ENCODE measurements around the gene CA6.
"Not testable (repeated sequence)": the region's sequence is repeated elsewhere in the genome, so short reads cannot be mapped to it uniquely, and the experiment has no call there.

CA6 gene

DNA sequence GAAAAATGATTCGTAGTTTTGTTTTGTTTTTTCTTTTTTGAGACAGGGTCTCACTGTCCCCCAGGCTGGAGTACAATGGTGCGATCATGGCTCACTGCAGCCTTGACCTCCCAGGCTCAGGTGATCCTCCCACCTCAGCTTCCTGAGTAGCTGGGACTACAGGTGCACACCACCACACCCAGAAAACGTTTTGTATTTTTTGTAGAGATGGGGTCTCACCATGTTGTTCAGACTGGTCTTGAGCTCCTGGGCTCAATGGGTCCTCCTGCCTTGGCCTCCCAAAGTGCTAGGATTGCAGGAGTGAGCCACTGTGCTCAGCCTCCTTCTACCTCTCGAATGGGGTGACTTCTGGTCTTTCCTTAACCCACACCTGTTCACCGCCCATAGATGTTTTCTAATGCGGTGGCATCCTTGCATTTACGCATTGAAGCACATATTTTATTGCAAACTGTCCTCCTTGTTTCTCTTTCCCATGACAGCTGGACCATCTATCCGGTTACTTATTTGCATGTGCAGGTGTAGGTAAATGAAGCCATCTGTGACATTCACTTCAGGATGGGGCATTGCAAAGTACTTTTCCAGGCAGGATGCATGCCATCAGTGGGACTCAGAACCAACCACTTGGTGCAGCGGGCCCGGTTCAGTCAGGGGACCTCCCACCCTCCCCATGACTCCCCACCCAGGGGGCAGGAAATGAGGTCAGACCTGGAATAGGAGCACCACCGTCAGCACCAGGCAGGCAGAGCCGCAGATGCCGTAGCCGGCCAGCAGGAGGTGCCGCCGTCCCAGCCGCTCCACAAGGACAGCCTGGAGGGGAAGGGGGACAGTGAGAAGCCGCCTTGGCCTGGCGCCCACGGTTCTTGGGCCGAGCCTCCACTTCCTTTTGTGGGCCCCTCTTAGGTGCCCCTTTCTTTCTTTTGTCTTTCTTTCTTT lies 64.0 kb downstream of the CA6 start:
- peak; percentile 58 for DNase-seq (ENCODE audit: insufficient read length, low spot score)

DNA sequence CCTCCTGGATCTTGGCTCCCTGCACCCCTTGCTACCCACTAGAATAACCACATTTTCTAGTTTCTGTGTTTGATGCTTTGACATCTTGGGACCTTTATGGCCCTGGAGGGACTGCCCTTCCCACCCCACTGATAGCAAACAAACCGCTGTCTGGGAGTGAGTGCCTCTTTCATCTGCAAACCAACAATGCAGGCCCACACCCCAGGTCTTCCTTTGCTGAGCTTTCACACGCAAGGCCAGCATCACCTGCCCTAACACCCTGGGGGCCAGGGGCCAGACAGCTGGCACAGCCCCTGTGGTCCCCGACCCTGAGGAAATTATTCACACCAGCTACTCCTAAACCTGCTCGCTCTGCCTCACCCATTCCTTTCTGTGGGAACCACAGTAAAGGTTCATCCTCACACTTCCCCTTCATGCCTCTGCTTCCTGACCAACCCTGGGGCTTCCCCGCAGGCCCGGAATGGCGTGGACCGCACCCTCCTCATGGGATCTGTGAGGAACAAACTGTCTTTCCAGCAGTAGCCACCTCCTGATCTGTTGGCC lies 65.2 kb downstream of the CA6 start:
- no peak for TF ChIP-seq POLR2AphosphoS5 (IDR thresholded peaks at IDR 0.05; ENCODE audit: low read depth, low read length)
- TF ChIP-seq TAF1 (IDR thresholded peaks at IDR 0.05; ENCODE audit: low read depth, low read length), result no peak
- TF ChIP-seq POLR2A (IDR thresholded peaks at IDR 0.05; ENCODE audit: low read depth, low read length), result no peak
- TF ChIP-seq PAX5 (IDR thresholded peaks at IDR 0.05; ENCODE audit: insufficient read depth, low read length, severe bottlenecking), result no peak
- no peak for TF ChIP-seq POU2F2 (IDR thresholded peaks at IDR 0.05; ENCODE audit: low read depth, low read length)
- peak; percentile 42; the same call in 1 of the 2 replicates for TF ChIP-seq SPI1 (IDR thresholded peaks at IDR 0.05; ENCODE audit: low read depth, low read length)
- FAIRE-seq, result peak; percentile 59
- no peak for DNase-seq (ENCODE audit: insufficient read length, low spot score)

More for the DNA sequence above, 64.0 kb downstream of the CA6 start:
- TF ChIP-seq POLR2A (IDR thresholded peaks at IDR 0.05; ENCODE audit: low read depth, low read length) (peak; percentile 87), SPI1 (IDR thresholded peaks at IDR 0.05; ENCODE audit: low read depth, low read length) (no peak), PAX5 (IDR thresholded peaks at IDR 0.05; ENCODE audit: insufficient read depth, low read length, severe bottlenecking) (no peak), POLR2AphosphoS5 (IDR thresholded peaks at IDR 0.05; ENCODE audit: low read depth, low read length) (peak; percentile 82; the same call in 1 of the 2 replicates), POU2F2 (IDR thresholded peaks at IDR 0.05; ENCODE audit: low read depth, low read length) (peak; percentile 38; the same call in 1 of the 2 replicates), TAF1 (IDR thresholded peaks at IDR 0.05; ENCODE audit: low read depth, low read length) (no peak)
- FAIRE-seq, result peak; percentile 76

DNA sequence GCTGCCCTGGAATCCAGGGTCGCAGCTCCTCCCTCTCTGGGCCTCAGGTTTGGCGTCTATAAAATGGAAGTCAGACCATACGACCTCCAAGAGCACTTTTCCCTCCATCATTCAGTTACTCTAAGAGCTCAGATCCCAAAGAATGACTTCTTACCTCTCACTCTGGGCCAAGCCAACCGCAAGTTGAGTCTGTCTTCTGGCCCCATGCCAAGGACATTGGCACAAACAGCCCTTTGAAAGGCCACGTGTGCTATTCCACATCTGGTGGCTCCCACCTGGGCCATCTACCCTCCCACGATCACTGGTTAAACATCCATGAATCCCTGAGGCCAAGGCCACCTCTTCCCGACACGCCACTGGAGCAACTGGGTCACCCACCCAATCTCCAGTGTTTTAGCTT lies 68.2 kb downstream of the CA6 start:
- TF ChIP-seq POU2F2 (IDR thresholded peaks at IDR 0.05; ENCODE audit: low read depth, low read length), result no peak
- TF ChIP-seq POLR2A (IDR thresholded peaks at IDR 0.05; ENCODE audit: low read depth, low read length), result no peak
- no peak for TF ChIP-seq SPI1 (IDR thresholded peaks at IDR 0.05; ENCODE audit: low read depth, low read length)
- no peak for TF ChIP-seq POLR2AphosphoS5 (IDR thresholded peaks at IDR 0.05; ENCODE audit: low read depth, low read length)
- FAIRE-seq (no peak), DNase-seq (ENCODE audit: insufficient read length, low spot score) (no peak)

DNA sequence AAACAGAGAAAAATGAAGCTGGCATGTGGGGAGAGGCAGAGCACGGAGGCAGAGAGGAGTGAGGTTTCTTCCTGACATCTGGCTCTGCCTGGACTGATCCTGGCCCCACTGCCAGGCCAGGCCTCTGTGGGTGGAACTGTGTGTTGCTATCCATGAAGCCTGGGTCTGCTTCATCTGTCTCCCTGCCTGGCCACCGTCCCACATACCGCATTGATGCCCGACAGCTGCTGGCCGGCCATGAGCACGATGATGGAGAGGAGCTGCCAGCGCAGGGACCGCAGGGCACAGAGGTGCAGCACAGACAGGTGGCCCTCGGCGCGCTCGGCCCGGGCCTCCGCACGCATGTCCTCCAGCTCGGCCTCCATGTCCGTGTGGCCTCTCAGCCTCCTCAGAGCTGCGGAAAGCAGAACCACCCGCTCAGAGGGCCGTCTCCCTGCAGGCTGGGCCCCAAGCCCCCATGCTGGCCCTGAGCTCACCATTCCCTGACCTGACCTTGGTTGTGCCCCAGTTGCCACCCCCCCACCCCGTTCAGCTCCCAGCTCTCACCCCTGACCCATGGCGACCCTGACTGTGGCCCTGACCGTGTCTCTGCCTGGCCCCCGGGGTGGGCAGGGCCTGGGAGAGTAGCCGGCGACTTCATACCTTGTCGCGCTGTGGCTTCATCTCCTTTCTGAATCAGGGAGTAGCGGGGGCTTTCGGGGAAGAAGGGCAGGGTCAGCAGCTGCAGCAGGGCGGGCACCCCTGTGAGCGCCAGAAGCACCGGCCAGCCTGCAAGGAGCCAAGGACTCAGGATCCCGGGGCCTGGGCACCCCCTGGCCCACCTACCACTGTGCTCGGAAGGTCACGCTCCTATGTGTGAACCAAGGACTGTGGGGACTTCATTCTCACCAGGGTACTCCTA lies 69.1 kb downstream of the CA6 start:
- no peak for DNase-seq (ENCODE audit: insufficient read length, low spot score)
- TF ChIP-seq POLR2AphosphoS5 (IDR thresholded peaks at IDR 0.05; ENCODE audit: low read depth, low read length), result no peak
- no peak for TF ChIP-seq POLR2A (IDR thresholded peaks at IDR 0.05; ENCODE audit: low read depth, low read length)
- no peak for TF ChIP-seq POU2F2 (IDR thresholded peaks at IDR 0.05; ENCODE audit: low read depth, low read length)
- TF ChIP-seq SPI1 (IDR thresholded peaks at IDR 0.05; ENCODE audit: low read depth, low read length), result no peak
- TF ChIP-seq PAX5 (IDR thresholded peaks at IDR 0.05; ENCODE audit: insufficient read depth, low read length, severe bottlenecking), result no peak
- TF ChIP-seq TAF1 (IDR thresholded peaks at IDR 0.05; ENCODE audit: low read depth, low read length), result no peak
- no peak for FAIRE-seq

DNA sequence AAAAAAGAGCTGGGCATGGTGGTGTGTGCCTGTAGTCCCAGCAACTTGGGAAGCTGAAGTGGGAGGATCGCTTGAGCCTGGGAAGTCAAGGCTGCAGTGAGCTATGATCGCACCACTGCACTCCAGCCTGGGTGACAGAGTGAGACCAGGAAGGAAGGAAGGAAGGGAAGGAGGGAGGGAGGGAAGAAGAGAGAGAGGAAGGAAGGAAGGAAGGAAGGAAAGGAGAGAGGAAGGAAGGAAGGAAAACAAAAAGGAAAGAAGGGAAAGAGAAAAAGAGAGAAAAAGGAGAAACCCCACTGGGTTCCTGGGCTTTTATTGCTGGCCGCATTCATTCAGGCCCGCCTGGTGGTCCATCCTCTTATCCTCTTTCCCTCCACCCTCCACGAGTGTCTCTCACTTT lies 70.8 kb downstream of the CA6 start:
- FAIRE-seq (no peak), DNase-seq (ENCODE audit: insufficient read length, low spot score) (no peak)
- TF ChIP-seq PAX5 (IDR thresholded peaks at IDR 0.05; ENCODE audit: insufficient read depth, low read length, severe bottlenecking) (no peak), TAF1 (IDR thresholded peaks at IDR 0.05; ENCODE audit: low read depth, low read length) (no peak), POLR2A (IDR thresholded peaks at IDR 0.05; ENCODE audit: low read depth, low read length) (no peak), SPI1 (IDR thresholded peaks at IDR 0.05; ENCODE audit: low read depth, low read length) (no peak), POU2F2 (IDR thresholded peaks at IDR 0.05; ENCODE audit: low read depth, low read length) (no peak), POLR2AphosphoS5 (IDR thresholded peaks at IDR 0.05; ENCODE audit: low read depth, low read length) (no peak)

DNA sequence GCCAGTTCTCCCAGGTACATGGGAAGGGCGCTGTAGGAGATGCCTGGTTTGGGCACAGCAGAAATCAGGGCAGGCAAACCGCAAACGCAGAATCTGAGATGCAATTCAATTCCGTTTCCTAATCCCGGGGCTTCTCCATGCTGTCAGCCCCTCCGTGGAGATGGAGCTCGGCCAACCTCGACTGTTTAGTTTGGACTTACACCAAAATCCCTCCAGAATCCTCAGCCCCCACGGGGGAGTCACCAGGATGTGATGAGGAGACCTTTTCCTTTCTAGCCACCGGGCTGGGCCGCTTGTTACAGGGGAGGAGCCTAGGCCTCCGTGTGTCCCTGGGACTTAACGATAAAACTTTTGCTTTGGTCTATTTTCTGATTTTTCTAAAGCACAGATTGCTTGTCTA lies 72.7 kb downstream of the CA6 start:
- TF ChIP-seq POLR2AphosphoS5 (IDR thresholded peaks at IDR 0.05; ENCODE audit: low read depth, low read length), result no peak
- DNase-seq (ENCODE audit: insufficient read length, low spot score), result no peak
- FAIRE-seq, result no peak

DNA sequence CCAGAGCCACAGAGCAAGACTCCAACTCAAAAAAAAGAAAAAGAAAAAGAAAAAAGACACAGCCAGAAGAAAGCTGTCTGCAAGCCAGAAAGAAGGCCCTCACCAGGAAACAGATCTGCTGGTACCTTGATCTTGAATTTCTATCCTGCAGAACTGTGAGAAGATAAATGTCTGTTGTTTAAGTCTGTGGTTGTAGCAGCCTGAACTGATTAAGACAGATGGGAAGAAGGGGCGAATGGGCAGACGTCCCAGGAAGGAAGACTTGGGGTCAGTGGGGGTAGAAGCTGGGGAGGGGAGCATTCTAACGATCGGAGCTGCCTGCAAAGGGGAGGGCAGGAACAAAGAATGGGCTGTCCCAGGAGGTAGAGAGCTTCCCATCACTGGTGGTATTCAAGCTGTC lies 74.2 kb downstream of the CA6 start:
- DNase-seq (ENCODE audit: insufficient read length, low spot score), result no peak
- TF ChIP-seq SPI1 (IDR thresholded peaks at IDR 0.05; ENCODE audit: low read depth, low read length) (no peak), PAX5 (IDR thresholded peaks at IDR 0.05; ENCODE audit: insufficient read depth, low read length, severe bottlenecking) (no peak), POU2F2 (IDR thresholded peaks at IDR 0.05; ENCODE audit: low read depth, low read length) (no peak), POLR2A (IDR thresholded peaks at IDR 0.05; ENCODE audit: low read depth, low read length) (no peak)
- FAIRE-seq, result no peak

DNA sequence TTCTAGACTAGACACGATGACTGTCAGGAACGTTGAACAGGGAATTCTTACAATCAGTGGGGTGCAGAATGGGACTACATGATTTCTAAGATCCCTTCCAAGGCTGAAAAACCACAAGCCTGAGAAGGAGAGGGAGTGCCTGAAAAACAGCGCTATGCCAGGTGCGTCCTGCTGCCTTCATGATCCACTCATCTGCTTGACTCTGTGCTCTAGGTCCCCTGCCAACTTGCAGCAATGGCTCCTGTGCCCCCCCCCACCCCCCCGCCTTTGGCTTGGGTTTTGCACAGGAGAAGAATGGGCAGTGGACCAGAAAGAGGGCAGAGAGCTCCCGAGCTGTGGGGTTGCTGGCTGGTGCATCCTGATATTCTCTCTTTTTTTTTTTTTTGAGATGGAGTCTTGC lies 74.6 kb downstream of the CA6 start:
- TF ChIP-seq POLR2A (IDR thresholded peaks at IDR 0.05; ENCODE audit: low read depth, low read length) (no peak), POU2F2 (IDR thresholded peaks at IDR 0.05; ENCODE audit: low read depth, low read length) (no peak), TAF1 (IDR thresholded peaks at IDR 0.05; ENCODE audit: low read depth, low read length) (no peak), PAX5 (IDR thresholded peaks at IDR 0.05; ENCODE audit: insufficient read depth, low read length, severe bottlenecking) (no peak), POLR2AphosphoS5 (IDR thresholded peaks at IDR 0.05; ENCODE audit: low read depth, low read length) (no peak), SPI1 (IDR thresholded peaks at IDR 0.05; ENCODE audit: low read depth, low read length) (no peak)
- no peak for FAIRE-seq
- no peak for DNase-seq (ENCODE audit: insufficient read length, low spot score)

DNA sequence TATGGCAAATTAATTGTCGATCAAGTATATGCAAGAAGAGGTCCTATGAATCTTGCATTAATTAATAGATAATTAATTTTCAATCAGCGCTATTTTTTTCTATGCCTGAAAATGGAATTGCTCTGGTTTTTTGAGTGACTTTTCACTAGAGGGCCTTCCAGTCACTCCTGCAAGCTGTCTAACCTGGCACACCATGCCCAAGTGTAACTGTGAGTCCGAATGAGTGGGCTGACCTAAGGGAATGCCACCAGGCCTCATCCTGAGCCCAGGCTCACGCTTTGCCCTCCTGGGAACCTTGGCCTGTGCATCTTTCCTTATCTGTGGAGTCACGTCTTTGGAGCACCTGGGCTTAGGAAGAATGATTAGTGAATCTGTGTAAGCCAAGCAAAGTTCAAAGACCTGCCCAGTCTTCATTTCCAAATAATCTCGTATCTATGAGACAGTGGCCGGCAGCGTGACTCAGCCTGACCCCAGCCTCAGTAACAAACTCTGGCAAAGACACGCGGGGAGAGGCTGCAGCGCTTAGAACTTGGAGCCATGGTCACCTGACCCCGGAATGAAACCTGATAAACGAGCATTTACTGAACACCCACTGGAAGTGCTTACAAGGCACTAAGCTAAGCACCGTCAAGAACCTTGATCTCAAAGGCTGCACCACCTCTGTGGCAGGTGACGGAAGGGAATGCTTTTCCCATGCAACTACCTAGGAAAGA lies 76.5 kb downstream of the CA6 start:
- not testable (repeated sequence) for DNase-seq (ENCODE audit: insufficient read length, low spot score)

More for the DNA sequence above, 76.5 kb downstream of the CA6 start:
- FAIRE-seq, result peak; percentile 72
